Esophagus mucosa (tissue), 1 donor: Measurements from ENCODE around the gene DMRTA2. TPM values are rescaled to one million over a fixed set of nuclear protein-coding genes. Genes with fewer than 3 reads are reported as not detected.

ENCODE experiments used
- ATAC-seq: fragments of 200-7000 bp; cut with Tn5 transposase; one replicate; pipeline ENCODE4 v1.9.1; 2020
- total RNA-seq: library from RNA; stranded (reverse); gene quantifications from one replicate; pipeline ENCODE4 v1.2.4, GENCODE V29; 2023
- donor health status: DM: yes; HTN: yes; CAD: no.

Gene DMRTA2
- 1.7 TPM for total RNA-seq

GRCh38 chr1:50422946-50423669 lies at the start of gene DMRTA2:
Gene DMRTA2 (minus strand): TSS chr1:50423443. CDS start chr1:50421536, 1,907 bp downstream.
- peak; percentile 80 for ATAC-seq

GRCh38 chr1:50471967-50472366 lies 48.7 kb upstream of the DMRTA2 start:
- no peak for ATAC-seq

- no peak for ATAC-seq
These were observed 39.7 kb upstream of the DMRTA2 start for GRCh38 chr1:50462964-50463363.

- ATAC-seq: no peak
These were observed 35.3 kb upstream of the DMRTA2 start for GRCh38 chr1:50458507-50458906.

GRCh38 chr1:50454911-50455310 lies 31.7 kb upstream of the DMRTA2 start:
- no peak for ATAC-seq

- no peak for ATAC-seq
These were observed 30.0 kb upstream of the DMRTA2 start for GRCh38 chr1:50453266-50453665.

- ATAC-seq: no peak
These were observed 29.5 kb upstream of the DMRTA2 start for GRCh38 chr1:50452700-50453099.

- ATAC-seq: no peak
These were observed 27.8 kb upstream of the DMRTA2 start for GRCh38 chr1:50450861-50451653.

GRCh38 chr1:50447961-50448360 lies 24.7 kb upstream of the DMRTA2 start:
- ATAC-seq: no peak

- ATAC-seq: no peak
These were observed 17.9 kb upstream of the DMRTA2 start for GRCh38 chr1:50441183-50441582.

GRCh38 chr1:50438945-50439344 lies 15.7 kb upstream of the DMRTA2 start:
- ATAC-seq: peak; percentile 33

- no peak for ATAC-seq
These were observed 13.2 kb upstream of the DMRTA2 start for GRCh38 chr1:50436489-50436888.

GRCh38 chr1:50430010-50430405 lies 6.8 kb upstream of the DMRTA2 start:
- no peak for ATAC-seq

GRCh38 chr1:50427818-50428779 lies 4.9 kb upstream of the DMRTA2 start:
- ATAC-seq: no peak

GRCh38 chr1:50427086-50427817 lies 4.0 kb upstream of the DMRTA2 start:
- ATAC-seq: no peak

GRCh38 chr1:50426702-50427085 lies 3.5 kb upstream of the DMRTA2 start:
- ATAC-seq: no peak

GRCh38 chr1:50426108-50426700 lies 3.0 kb upstream of the DMRTA2 start:
- no peak for ATAC-seq

GRCh38 chr1:50425376-50426107 lies 2.3 kb upstream of the DMRTA2 start:
- ATAC-seq: no peak

GRCh38 chr1:50424884-50425375 lies 1.7 kb upstream of the DMRTA2 start:
- no peak for ATAC-seq

GRCh38 chr1:50424045-50424883 lies 1.0 kb upstream of the DMRTA2 start:
- no peak for ATAC-seq
